ENCODE results near the gene ATG4B.

GRCh38 chr2:241657786-241658254, 20.3 kb downstream of the ATG4B start:
- TF ChIP-seq CTCF (IDR thresholded peaks at IDR 0.05; ENCODE audit: insufficient read depth, low read depth, low read length) (no peak), EZH2 (IDR thresholded peaks at IDR 0.05; ENCODE audit: insufficient read depth, low read length) (no peak)
